Caco-2 (cell line): ENCODE data around the gene ADARB1. TPM values are rescaled to one million over a fixed set of nuclear protein-coding genes. Genes with fewer than 3 reads are reported as not detected.

Experiments
- BruUV-seq: library from RNA; stranded (reverse); fragments of 400-500 nt; replicated peaks from 2 replicates; lab custom pipeline; 2021; lab: Mats Ljungman, UMichigan
- CTCF ChIA-PET: fragments of 300-600 bp; sonication (Branson Sonifier 250); formaldehyde crosslinking; loops from one replicate; lab custom pipeline; 2022; ENCODE audit warnings: antibody characterized with exemption; lab: Charles Lee
- POLR2A ChIA-PET: fragments of 300-600 bp; sonication (Branson Sonifier 250); formaldehyde crosslinking; loops from one replicate; lab custom pipeline; 2022; ENCODE audit warnings: antibody characterized with exemption; lab: Charles Lee
- DNase-seq, 2 experiments: peaks; one replicate each; pipeline versions ENCODE4 v3.0.0 to v3.0.0-alpha.2; 2020 to 2022
- H3K27me3 ChIP-seq: replicated peaks from 2 replicates; pipeline ENCODE4 v1.6.0; 2011; ENCODE audit warnings: low read length; ENCODE audit not compliant: control insufficient read depth, insufficient read depth
- H3K36me3 ChIP-seq: 2 replicates; pipeline ENCODE4 v1.5.1; 2011; ENCODE audit warnings: low read length; ENCODE audit not compliant: control insufficient read depth, insufficient read depth
- H3K4me1 ChIP-seq: fragments of 250-450 bp; sonication (Bioruptor Pico); 2 replicates; pipeline ENCODE4 v1.5.1; 2020; ENCODE audit warnings: mild to moderate bottlenecking
- H3K4me3 ChIP-seq: 2 replicates; pipeline ENCODE4 v1.5.1; 2011; ENCODE audit warnings: low read depth, mild to moderate bottlenecking, control low read depth, low read length
- H3K9me3 ChIP-seq: fragments of 250-450 bp; sonication (Bioruptor Pico); 2 replicates; pipeline ENCODE4 v1.5.1; 2020; ENCODE audit warnings: mild to moderate bottlenecking, moderate library complexity
- H3K27ac Mint-ChIP-seq: one replicate; pipeline ENCODE4 v1.8.0; 2022; ENCODE audit warnings: mixed read lengths; ENCODE audit not compliant: unreplicated experiment
- H3K27me3 Mint-ChIP-seq: one replicate; pipeline ENCODE4 v1.8.0; 2022; ENCODE audit warnings: mixed read lengths; ENCODE audit not compliant: insufficient read depth, unreplicated experiment
- H3K36me3 Mint-ChIP-seq: one replicate; pipeline ENCODE4 v1.8.0; 2022; ENCODE audit warnings: mild to moderate bottlenecking, mixed read lengths; ENCODE audit not compliant: insufficient read depth, unreplicated experiment
- H3K4me1 Mint-ChIP-seq: one replicate; pipeline ENCODE4 v1.8.0; 2022; ENCODE audit warnings: low read depth, mixed read lengths; ENCODE audit not compliant: unreplicated experiment
- H3K4me3 Mint-ChIP-seq: one replicate; pipeline ENCODE4 v1.8.0; 2022; ENCODE audit warnings: mild to moderate bottlenecking, moderate library complexity, mixed read lengths; ENCODE audit not compliant: unreplicated experiment
- H3K9me3 Mint-ChIP-seq: one replicate; pipeline ENCODE4 v1.8.0; 2022; ENCODE audit warnings: mixed read lengths; ENCODE audit not compliant: unreplicated experiment
- intact Hi-C: fragments of 100-400 bp; cut with micrococcal nuclease; formaldehyde crosslinking; loops from one replicate; pipeline ENCODE4 v1.10.0; 2022; ENCODE audit not compliant: unreplicated experiment
- total RNA-seq: library from RNA; stranded (reverse); gene quantifications from 2 replicates; pipeline ENCODE4 v1.2.3, GENCODE V29; 2022
- TF ChIP-seq, protein P1 (sequence below), 2 experiments: fragments of 200-600 bp in 1 of 2; IDR thresholded peaks; 1 replicate in 1 of 2; 2 replicates in 1 of 2; pipeline versions ENCODE4 v1.5.1 to v1.8.0; 2011 to 2022; ENCODE audit warnings: antibody characterized with exemption in 1 of 2, control low read depth in 1 of 2, inconsistent platforms in 1 of 2, low read depth in 1 of 2, low read length in 1 of 2, mild to moderate bottlenecking in 1 of 2, moderate library complexity in 1 of 2; ENCODE audit not compliant: insufficient read depth in 1 of 2, severe bottlenecking in 1 of 2, unreplicated experiment in 1 of 2

Gene ADARB1
- total RNA-seq, 1 experiment from 2014 or later: 25.4 TPM

DNA sequence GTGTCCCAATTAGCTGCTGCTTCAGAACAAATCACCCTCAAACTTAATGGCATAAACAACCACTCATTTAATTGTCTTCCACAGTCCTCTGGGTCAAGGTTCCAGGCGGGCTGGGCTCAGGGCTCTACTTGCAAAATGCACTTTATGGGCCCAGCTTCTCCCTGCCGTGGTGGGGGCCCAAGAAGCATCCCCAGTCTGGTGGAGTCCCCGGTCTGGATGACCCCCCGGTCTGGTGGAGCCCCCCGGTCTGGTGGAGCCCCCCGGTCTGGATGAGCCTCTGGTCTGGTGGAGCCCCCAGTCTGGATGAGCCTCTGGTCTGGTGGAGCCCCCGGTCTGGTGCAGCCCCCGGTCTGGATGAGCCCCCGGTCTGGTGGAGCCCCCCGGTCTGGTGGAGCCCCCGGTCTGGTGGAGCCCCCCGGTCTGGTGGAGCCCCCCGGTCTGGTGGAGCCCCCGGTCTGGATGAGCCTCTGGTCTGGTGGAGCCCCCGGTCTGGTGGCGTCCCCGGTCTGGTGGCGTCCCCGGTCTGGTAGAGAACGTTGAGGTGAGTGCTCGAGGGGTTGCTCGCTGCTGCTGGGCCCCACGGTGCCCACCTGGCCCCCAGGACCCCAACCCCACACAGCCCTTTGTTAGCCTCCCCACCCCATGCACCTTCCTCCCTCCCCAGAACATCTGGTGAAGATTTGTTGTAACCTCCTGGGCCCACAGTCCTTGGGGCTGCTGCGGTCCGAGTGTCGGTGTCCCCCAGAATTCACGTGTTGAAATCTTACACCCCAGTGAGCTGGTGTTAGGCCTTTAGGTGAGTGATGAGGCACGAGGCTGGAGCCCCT, 179.5 kb downstream of the ADARB1 start:
- no peaks in the 10 kb centered on the region for H3K36me3 ChIP-seq
- intact Hi-C loops: no loop called here
- TF ChIP-seq, protein P1, sequence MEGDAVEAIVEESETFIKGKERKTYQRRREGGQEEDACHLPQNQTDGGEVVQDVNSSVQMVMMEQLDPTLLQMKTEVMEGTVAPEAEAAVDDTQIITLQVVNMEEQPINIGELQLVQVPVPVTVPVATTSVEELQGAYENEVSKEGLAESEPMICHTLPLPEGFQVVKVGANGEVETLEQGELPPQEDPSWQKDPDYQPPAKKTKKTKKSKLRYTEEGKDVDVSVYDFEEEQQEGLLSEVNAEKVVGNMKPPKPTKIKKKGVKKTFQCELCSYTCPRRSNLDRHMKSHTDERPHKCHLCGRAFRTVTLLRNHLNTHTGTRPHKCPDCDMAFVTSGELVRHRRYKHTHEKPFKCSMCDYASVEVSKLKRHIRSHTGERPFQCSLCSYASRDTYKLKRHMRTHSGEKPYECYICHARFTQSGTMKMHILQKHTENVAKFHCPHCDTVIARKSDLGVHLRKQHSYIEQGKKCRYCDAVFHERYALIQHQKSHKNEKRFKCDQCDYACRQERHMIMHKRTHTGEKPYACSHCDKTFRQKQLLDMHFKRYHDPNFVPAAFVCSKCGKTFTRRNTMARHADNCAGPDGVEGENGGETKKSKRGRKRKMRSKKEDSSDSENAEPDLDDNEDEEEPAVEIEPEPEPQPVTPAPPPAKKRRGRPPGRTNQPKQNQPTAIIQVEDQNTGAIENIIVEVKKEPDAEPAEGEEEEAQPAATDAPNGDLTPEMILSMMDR (IDR thresholded peaks at IDR 0.05; ENCODE audit: insufficient read depth in 1 of 2, low read depth in 1 of 2, low read length in 1 of 2, severe bottlenecking in 1 of 2, unreplicated experiment in 1 of 2): no peak
- H3K27ac Mint-ChIP-seq: no peak overlapping the region
- no peak for DNase-seq
- no peaks in the 10 kb centered on the region for H3K9me3 ChIP-seq
- H3K4me1 Mint-ChIP-seq: no peaks in the 10 kb centered on the region
- CTCF ChIA-PET: interaction anchor here (0.6 kb wide), 1 partner anchor 338 kb away, joined by 3 read pairs; no protein-coding TSS in a partner anchor
- no peak overlapping the region for H3K4me3 Mint-ChIP-seq
- peaks cover 7% of the 10 kb centered on the region for H3K36me3 Mint-ChIP-seq
- no peaks in the 10 kb centered on the region for H3K9me3 Mint-ChIP-seq
- no peak overlapping the region for H3K4me3 ChIP-seq
- H3K4me1 ChIP-seq: peaks cover 26% of the 10 kb centered on the region
- no peaks in the 10 kb centered on the region for H3K27me3 ChIP-seq
- POLR2A ChIA-PET: no interaction called here
- H3K27me3 Mint-ChIP-seq: no peaks in the 10 kb centered on the region
- BruUV-seq: no TSS peak

DNA sequence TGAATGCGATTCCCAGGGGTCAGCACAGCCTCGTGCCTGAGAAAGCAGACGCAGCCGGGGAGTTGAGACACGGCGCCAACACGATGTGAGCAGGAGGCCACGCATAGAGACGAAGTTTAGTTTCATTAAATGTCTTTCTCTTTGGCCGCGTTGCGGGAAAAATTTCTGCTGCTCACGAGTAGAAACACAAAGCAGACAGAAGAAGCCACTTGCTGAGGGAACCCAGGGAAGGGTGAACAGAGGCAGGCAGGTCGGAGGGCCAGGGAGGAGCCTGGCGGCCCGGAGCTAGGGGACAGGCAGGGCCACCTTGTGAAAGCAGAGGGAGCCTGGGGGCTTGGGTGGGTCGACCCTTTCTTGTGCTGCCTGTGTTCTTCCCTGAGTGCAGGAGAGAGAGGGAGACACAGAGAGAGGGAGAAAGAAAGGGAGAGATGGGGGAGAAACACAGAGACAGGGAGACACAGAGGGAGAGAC, 180.1 kb downstream of the ADARB1 start:
- BruUV-seq: no TSS peak
- H3K9me3 ChIP-seq: no peaks in the 10 kb centered on the region
- Mint-ChIP-seq H3K27ac (no peak overlapping the region), H3K27me3 (no peaks in the 10 kb centered on the region), H3K4me1 (no peaks in the 10 kb centered on the region), H3K4me3 (no peak overlapping the region), H3K9me3 (no peaks in the 10 kb centered on the region), H3K36me3 (peaks cover 7% of the 10 kb centered on the region)
- no peak for DNase-seq
- H3K27me3 ChIP-seq: no peaks in the 10 kb centered on the region
- H3K4me3 ChIP-seq: no peak overlapping the region
- no peaks in the 10 kb centered on the region for H3K36me3 ChIP-seq
- CTCF ChIA-PET: no interaction called here
- POLR2A ChIA-PET: no interaction called here
- peaks cover 29% of the 10 kb centered on the region for H3K4me1 ChIP-seq
- TF ChIP-seq, protein P1 (IDR thresholded peaks at IDR 0.05; ENCODE audit: insufficient read depth in 1 of 2, low read depth in 1 of 2, low read length in 1 of 2, severe bottlenecking in 1 of 2, unreplicated experiment in 1 of 2): no peak
- intact Hi-C loops: no loop called here

- Mint-ChIP-seq H3K36me3 (peaks cover 7% of the 10 kb centered on the region), H3K27ac (no peak overlapping the region), H3K9me3 (no peaks in the 10 kb centered on the region), H3K4me1 (no peaks in the 10 kb centered on the region), H3K27me3 (no peaks in the 10 kb centered on the region), H3K4me3 (no peak overlapping the region)
- TF ChIP-seq, protein P1 (IDR thresholded peaks at IDR 0.05; ENCODE audit: insufficient read depth in 1 of 2, low read depth in 1 of 2, low read length in 1 of 2, severe bottlenecking in 1 of 2, unreplicated experiment in 1 of 2): no peak
- Histone ChIP-seq H3K4me3 (no peak overlapping the region), H3K9me3 (no peaks in the 10 kb centered on the region), H3K4me1 (peaks cover 29% of the 10 kb centered on the region), H3K27me3 (no peaks in the 10 kb centered on the region), H3K36me3 (no peaks in the 10 kb centered on the region)
- intact Hi-C loops: loop anchor here (5.0 kb wide), 1 partner anchor 637 kb away; no protein-coding TSS in a partner anchor
- peak in 1 of 2 experiments; percentile 19 for DNase-seq
- CTCF ChIA-PET: no interaction called here
- BruUV-seq: no TSS peak
- POLR2A ChIA-PET: no interaction called here
These were observed 181.1 kb downstream of the ADARB1 start for GRCh38 chr21:45255381-45256020.
